Placental pericyte (primary cell): Measurements from ENCODE around the gene MAGED2. TPM values are rescaled to one million over a fixed set of nuclear protein-coding genes. Genes with fewer than 3 reads are reported as not detected.

ENCODE experiments used
- small RNA-seq: library from RNA; depleted of rRNA; stranded (forward); fragments of <200 nt; gene quantifications from one replicate; pipeline ENCODE3, GENCODE V24; 2012; ENCODE audit warnings: low replicate concordance
- total RNA-seq: library from RNA; depleted of rRNA; stranded (reverse); fragments of >200 nt; gene quantifications from 2 replicates; pipeline ENCODE4 v1.2.3, GENCODE V29; 2012

MAGED2 gene, protein sequence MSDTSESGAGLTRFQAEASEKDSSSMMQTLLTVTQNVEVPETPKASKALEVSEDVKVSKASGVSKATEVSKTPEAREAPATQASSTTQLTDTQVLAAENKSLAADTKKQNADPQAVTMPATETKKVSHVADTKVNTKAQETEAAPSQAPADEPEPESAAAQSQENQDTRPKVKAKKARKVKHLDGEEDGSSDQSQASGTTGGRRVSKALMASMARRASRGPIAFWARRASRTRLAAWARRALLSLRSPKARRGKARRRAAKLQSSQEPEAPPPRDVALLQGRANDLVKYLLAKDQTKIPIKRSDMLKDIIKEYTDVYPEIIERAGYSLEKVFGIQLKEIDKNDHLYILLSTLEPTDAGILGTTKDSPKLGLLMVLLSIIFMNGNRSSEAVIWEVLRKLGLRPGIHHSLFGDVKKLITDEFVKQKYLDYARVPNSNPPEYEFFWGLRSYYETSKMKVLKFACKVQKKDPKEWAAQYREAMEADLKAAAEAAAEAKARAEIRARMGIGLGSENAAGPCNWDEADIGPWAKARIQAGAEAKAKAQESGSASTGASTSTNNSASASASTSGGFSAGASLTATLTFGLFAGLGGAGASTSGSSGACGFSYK
- total RNA-seq, result 160 and 219 TPM in 2 replicates

GRCh38 chrX:54807524-54808108 lies at the start of gene MAGED2:
Gene MAGED2 (plus strand): TSS chrX:54807745. CDS start chrX:54809332, 1,587 bp downstream.

GRCh38 chrX:54798137-54798536 lies 9.4 kb upstream of the MAGED2 start, which contains the start of gene ITIH6:
Gene ITIH6 (minus strand): TSS chrX:54798255. CDS start chrX:54798210, 45 bp downstream.

Small RNAs within 50 kb of the gene (small RNA-seq; reads per million reads assigned to genes)
- not detected for gene AL049732.1
- gene SNORA11, result 39.0 reads per million, percentile 98 among the genes with 10 or more reads in this experiment

Other genes starting within 250 kb of the MAGED2 start
- not detected in 2 replicates for gene ITIH6, start 9.5 kb upstream of the MAGED2 start, total RNA-seq
- 1.1 and 5.6 TPM in 2 replicates for gene TRO, start 113.1 kb downstream of the MAGED2 start, total RNA-seq
- gene PFKFB1, start 186.4 kb downstream of the MAGED2 start, total RNA-seq, result not detected in 2 replicates
- gene APEX2, start 192.6 kb downstream of the MAGED2 start, total RNA-seq, result 7.2 and 12.0 TPM in 2 replicates
- gene ALAS2, start 223.2 kb downstream of the MAGED2 start, total RNA-seq, result not detected in 2 replicates